HG03442 (cell line): ENCODE data around the gene RNF8.
"Not testable (repeated sequence)": the region's sequence is repeated elsewhere in the genome, so short reads cannot be mapped to it uniquely, and the experiment has no call there.

Experiments used
- ATAC-seq: cut with Tn5 transposase; IDR thresholded peaks from one replicate; pipeline ENCODE4 v1.9.1; 2021; ENCODE audit warnings: mild to moderate bottlenecking, moderate library complexity; ENCODE audit not compliant: unreplicated experiment

RNF8 gene

GRCh38 chr6:37353761-37354525, at the start of gene RNF8:
RNF8 (plus strand) TSS chr6:37353983; CDS start chr6:37354165, 182 bp downstream.
- peak; percentile 83 for ATAC-seq

GRCh38 chr6:37304766-37305165, 49.0 kb upstream of the RNF8 start:
- no peak for ATAC-seq

GRCh38 chr6:37305841-37306425, 47.9 kb upstream of the RNF8 start:
- ATAC-seq, result no peak

- no peak for ATAC-seq
Observed at GRCh38 chr6:37306624-37307222, 47.1 kb upstream of the RNF8 start.

GRCh38 chr6:37307484-37307883, 46.3 kb upstream of the RNF8 start:
- not testable (repeated sequence) for ATAC-seq

- ATAC-seq, result no peak
Observed at GRCh38 chr6:37308069-37308815, 45.5 kb upstream of the RNF8 start.

GRCh38 chr6:37309046-37309445, 44.7 kb upstream of the RNF8 start:
- no peak for ATAC-seq

GRCh38 chr6:37309692-37310091, 44.1 kb upstream of the RNF8 start:
- ATAC-seq, result no peak

- no peak for ATAC-seq
Observed at GRCh38 chr6:37310966-37311365, 42.8 kb upstream of the RNF8 start.

GRCh38 chr6:37311741-37312473, 41.9 kb upstream of the RNF8 start:
- ATAC-seq, result no peak

GRCh38 chr6:37313723-37314486, 39.9 kb upstream of the RNF8 start:
- no peak for ATAC-seq

- no peak for ATAC-seq
Observed at GRCh38 chr6:37314487-37315156, 39.2 kb upstream of the RNF8 start.

GRCh38 chr6:37315157-37315515, 38.6 kb upstream of the RNF8 start:
- no peak for ATAC-seq

GRCh38 chr6:37316071-37316470, 37.7 kb upstream of the RNF8 start:
- ATAC-seq, result no peak

- ATAC-seq, result no peak
Observed at GRCh38 chr6:37317312-37318038, 36.3 kb upstream of the RNF8 start.

GRCh38 chr6:37319156-37319555, 34.6 kb upstream of the RNF8 start:
- ATAC-seq, result no peak

GRCh38 chr6:37319856-37320480, 33.8 kb upstream of the RNF8 start:
- ATAC-seq, result no peak

- no peak for ATAC-seq
Observed at GRCh38 chr6:37320646-37321045, 33.1 kb upstream of the RNF8 start.
